GM21619 (cell line): ENCODE results near the gene SBNO2.
A peak's percentile ranks its signal among the peaks of the same experiment; 100 is the strongest.

Experiments
- ATAC-seq: cut with Tn5 transposase; IDR thresholded peaks from one replicate; pipeline ENCODE4 v1.9.1; 2021; ENCODE audit not compliant: unreplicated experiment

SBNO2 gene, protein sequence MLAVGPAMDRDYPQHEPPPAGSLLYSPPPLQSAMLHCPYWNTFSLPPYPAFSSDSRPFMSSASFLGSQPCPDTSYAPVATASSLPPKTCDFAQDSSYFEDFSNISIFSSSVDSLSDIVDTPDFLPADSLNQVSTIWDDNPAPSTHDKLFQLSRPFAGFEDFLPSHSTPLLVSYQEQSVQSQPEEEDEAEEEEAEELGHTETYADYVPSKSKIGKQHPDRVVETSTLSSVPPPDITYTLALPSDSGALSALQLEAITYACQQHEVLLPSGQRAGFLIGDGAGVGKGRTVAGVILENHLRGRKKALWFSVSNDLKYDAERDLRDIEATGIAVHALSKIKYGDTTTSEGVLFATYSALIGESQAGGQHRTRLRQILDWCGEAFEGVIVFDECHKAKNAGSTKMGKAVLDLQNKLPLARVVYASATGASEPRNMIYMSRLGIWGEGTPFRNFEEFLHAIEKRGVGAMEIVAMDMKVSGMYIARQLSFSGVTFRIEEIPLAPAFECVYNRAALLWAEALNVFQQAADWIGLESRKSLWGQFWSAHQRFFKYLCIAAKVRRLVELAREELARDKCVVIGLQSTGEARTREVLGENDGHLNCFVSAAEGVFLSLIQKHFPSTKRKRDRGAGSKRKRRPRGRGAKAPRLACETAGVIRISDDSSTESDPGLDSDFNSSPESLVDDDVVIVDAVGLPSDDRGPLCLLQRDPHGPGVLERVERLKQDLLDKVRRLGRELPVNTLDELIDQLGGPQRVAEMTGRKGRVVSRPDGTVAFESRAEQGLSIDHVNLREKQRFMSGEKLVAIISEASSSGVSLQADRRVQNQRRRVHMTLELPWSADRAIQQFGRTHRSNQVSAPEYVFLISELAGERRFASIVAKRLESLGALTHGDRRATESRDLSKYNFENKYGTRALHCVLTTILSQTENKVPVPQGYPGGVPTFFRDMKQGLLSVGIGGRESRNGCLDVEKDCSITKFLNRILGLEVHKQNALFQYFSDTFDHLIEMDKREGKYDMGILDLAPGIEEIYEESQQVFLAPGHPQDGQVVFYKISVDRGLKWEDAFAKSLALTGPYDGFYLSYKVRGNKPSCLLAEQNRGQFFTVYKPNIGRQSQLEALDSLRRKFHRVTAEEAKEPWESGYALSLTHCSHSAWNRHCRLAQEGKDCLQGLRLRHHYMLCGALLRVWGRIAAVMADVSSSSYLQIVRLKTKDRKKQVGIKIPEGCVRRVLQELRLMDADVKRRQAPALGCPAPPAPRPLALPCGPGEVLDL (N-terminal part only)

DNA sequence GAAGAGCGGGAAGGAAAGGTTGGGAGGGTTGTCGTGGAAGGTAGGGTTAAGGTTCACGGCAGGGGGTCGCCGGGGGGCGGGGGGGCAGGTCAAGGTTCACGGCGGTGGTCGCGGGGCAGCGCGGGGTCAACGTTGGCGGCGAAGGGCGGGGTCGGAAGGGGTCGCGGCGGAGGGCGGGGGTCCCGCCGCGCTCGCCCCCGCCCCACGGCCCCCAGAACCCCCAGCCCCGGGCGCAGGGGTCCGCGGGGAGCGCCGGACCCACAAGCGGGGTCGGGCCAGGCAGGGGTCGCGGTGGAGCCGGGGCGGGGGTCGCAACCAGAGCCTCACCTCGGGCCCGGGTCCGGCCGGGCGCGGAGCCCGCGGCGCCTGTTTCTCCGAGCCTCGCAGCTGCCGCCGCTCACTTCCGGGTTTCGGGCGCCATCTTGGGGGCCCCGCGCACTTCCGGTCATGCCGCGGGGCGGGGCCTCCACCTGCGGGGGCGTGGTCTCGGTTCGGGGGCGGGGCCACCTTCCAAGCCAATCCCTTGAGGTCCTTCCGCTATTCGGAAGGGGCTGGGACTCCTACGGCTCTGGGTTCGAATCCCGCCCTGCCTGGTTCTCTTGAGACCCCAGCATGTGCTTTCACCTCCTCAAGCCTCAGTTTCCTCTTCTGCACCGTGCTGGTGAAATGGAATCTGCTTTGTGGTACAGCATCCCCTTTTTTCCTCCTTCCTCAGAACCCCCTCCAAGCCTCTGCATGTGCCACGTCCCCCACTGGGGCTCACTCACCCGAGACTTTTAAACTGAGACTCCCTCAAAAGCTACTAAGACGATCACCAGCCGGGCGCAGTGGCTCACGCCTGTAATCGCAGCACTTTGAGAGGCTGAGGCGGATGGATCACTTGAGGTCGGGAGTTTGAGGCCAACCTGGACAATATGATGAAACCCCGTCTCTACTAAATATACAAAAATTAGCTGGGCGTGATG lies at the start of gene SBNO2:
TSS of gene SBNO2 (minus strand) at position 424 of the 965 bp plus-strand sequence. CDS start 19,992 bp downstream, outside the sequence.
- peak; percentile 47 for ATAC-seq

DNA sequence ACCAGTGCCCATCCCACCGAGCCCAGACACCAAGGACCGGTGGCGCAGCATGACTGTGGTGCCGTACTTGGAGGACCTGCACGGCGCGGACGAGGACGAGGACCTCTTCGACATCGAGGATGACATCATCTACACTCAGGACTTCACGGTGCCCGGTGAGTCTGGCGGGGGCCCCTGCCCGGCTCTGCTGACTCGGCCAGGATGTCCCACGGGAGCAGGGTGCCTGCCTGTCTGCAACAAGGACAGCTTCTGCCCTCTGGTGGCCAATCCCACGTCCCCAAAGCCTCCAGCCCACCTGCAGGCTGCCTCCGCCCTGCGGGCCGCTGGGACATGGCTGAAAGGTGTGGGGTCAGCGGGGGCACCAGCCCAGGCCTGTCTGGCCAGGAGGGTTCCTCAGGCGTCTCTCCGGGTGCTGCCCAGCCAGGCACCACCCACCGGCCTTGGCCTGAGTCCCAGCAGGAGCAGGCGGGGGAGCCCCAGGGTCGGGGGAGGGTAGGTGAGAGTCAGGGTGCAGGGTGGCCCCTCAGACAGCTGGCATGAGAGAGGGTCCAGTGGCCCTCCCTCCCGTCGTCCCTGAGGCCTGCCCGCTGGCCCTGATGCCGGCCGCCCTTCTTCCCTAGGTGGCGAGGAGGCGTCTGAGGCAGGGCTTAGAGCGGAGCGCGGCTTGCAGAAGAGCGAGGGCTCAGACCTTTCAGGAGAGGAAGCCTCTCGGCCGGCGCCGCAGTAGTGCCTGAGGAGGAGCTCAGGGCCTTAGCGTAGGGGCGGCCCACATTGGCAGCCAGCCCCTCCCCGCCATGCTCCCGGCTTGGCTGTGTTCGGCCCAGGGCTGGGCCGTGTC lies 49.2 kb upstream of the SBNO2 start:
- no peak for ATAC-seq

DNA sequence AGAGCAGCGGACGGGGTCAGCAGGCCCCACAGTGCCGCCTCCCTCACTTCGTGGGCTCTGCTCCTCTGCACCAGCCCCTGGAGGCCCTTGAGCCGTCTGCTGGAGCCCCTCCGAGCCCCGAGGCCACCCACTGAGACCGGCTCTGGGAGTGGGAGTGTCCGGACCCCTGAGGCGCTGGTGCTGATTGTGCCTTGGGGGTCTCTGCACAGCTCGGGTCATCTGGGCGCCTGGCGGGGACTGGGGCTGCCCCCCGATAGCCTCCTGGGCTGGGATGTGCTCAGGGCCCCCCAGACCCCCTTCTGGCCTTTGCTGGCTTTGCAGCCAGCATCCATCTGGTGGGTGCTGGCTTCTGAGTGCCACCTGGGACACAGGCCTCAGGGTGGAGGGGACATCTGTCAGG lies 48.3 kb upstream of the SBNO2 start:
- no peak for ATAC-seq

DNA sequence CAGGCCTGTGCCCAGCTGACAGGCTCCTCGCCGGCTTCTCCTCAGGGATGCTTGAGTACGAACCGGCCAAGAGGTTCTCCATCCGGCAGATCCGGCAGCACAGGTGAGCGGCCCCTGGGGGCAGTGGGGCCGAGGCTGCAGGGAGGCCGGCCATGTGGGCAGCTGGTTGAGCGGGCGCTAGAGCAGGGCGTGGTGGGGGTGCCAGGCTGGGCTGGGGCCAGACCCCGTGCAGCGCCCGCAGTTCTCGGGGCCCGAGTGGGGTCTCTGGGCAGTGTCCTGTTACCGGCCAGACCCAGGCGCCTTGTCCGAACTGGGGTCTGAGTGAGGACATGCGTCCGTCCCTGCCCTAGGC lies 47.8 kb upstream of the SBNO2 start:
- no peak for ATAC-seq

DNA sequence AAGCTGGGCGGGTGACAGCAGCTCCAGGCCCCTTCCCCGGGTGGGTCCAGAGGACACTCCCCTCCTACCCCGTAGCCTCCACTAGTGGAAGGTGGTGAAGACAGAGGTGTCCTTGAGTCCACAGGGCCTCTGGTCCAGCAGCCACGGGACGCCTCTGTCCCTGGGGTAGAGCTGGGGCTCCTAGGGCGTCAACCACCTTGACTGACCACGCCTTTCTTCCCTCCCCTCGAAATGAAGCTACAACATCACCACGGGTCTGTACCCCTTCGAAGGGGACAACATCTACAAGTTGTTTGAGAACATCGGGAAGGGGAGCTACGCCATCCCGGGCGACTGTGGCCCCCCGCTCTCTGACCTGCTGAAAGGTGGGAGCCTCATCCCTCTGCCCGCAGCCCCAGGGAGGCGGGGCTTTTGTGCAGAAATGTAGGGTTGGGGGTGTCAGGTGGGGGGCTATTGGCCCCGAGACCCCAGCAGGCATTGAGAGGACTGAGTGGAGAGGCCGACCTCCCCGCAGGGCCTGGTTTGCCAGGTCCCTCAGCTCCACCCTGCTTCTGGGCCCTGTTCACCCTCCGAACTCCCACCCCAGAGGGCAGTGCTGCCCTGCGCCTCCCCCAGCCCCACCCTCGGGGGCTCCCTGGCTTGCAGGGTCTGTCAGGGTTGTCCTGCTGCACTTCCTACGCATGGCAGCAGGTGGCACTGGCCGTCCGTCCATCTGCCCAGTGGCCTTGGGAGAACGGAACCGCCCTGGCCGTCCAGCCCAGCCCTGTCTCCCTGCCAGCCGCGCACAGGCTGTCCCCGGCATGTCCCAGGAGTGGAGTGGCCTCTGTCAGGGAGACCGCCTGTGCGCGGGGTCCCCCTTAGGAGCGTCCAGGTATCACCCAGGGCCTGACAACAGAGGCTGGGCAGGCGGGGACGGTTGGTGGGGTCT lies 47.2 kb upstream of the SBNO2 start:
- no peak for ATAC-seq

DNA sequence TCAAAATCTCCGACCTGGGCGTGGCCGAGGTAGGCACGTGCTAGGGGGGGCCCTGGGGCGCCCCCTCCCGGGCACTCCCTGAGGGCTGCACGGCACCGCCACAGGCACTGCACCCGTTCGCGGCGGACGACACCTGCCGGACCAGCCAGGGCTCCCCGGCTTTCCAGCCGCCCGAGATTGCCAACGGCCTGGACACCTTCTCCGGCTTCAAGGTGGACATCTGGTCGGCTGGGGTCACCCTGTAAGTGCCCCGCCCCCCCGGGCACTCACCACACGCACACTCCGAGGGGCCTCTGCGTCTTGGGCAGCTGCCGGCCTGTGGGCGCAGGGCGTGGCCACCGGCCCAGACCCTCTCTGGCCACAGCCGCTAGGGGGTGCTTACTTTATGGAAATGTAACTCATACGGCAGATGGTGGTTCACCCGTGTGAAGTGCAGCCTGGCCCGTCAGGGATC lies 46.4 kb upstream of the SBNO2 start:
- ATAC-seq, result no peak

DNA sequence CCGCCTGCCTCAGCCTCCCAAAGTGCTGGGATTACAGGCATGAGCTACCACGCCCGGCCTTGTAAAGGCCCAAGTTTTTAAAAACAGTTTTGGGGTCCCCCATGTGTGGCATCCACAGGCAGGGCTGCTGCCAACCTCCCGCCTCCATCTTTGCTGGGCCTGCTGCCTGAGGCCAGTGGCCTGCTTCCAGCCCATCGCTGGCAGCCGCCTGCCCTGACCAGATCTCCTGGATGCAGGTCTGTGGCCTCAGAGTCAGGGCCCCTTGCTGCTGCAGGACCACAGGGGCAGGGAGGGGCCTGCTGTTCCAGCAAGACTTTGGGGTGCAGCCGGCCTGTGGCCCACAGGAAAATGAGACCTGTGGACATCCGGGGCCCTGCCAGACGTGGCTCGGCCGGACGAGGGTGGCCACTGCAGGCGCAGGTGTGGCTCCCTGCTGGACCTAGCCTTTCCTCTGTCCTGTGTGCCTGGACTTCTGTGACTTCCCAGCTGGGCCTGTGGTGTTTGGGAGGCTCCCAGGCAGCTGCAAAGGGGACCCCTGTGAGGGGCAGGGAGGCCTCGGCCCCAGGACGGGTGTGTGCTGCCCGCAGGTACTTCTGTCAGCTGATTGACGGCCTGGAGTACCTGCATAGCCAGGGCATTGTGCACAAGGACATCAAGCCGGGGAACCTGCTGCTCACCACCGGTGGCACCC lies 45.9 kb upstream of the SBNO2 start:
- no peak for ATAC-seq

DNA sequence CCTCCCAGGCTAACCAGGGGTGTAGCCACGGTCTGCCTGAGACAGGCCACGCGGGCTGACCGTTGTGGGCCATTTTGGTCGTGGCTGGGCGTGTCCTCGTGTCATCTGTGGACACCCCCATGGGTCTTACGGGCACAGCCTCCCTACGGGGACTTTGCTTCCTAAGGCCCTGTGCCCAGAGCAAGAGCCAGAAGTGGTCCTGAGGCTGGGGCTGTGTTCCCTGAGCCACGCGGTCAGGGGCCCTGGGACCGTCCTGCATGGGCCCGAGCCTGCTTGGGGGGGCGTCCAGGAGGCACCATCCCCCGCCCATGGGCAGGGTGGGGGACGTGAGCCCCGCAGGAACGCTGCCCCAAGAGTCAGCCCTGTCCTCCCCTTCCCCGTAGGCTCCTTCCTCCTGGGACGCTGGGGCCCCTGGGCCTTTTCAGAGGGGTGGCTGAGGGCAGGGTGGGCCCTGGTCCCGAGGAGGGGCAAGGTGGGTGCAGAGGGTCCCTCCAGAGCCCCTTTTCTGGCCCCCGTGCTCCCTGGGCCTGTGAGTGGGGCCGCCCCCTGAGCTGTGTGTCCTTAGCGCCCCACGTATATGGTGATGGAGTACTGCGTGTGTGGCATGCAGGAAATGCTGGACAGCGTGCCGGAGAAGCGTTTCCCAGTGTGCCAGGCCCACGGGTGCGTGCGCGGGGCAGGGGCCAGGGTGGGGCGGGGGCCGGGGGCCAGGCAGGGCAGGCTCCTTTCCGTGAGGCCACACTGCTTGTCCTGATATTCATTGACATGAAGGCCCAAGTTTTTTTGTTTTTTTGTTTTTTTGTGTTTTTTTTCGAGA lies 44.9 kb upstream of the SBNO2 start:
- ATAC-seq, result no peak

DNA sequence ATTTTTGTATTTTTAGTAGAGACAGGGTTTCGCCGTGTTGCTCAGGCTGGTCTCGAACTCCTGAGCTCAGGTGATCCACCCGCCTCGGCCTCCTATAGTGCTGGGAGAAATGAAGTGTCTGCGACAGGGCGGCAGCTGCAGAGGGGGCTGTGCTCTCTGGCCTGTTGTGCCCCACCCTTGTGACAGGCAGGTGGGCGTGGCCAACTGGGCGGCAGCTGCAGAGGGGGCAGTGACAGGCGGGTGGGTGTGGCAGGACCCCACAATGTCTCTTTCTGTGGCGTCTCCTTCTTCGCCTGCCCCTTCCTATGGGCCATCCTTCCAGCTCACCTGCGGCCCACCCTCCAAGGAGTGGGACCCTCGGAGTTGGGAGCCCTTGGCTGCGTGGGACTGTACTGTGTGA lies 43.3 kb upstream of the SBNO2 start:
- ATAC-seq, result no peak

DNA sequence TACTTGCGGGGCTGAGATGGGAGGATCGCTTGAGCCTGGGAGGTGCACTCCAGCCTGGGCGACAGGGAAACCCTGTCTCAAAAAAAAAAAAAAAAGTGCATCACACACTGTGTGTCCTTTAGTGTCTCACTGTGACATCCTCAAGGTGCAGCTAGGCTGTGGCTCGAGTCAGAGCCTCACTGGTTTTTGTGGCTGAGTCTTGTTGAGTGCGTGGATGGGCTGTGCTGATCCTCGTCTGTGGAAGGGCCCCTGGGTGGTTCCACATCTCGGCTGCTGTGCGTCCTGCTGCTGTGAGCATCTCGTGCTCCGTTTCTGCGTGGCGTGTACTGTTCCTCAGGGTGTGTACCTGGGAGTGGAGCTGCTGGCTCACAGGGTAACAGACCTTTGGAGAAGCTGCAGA lies 42.7 kb upstream of the SBNO2 start:
- no peak for ATAC-seq

DNA sequence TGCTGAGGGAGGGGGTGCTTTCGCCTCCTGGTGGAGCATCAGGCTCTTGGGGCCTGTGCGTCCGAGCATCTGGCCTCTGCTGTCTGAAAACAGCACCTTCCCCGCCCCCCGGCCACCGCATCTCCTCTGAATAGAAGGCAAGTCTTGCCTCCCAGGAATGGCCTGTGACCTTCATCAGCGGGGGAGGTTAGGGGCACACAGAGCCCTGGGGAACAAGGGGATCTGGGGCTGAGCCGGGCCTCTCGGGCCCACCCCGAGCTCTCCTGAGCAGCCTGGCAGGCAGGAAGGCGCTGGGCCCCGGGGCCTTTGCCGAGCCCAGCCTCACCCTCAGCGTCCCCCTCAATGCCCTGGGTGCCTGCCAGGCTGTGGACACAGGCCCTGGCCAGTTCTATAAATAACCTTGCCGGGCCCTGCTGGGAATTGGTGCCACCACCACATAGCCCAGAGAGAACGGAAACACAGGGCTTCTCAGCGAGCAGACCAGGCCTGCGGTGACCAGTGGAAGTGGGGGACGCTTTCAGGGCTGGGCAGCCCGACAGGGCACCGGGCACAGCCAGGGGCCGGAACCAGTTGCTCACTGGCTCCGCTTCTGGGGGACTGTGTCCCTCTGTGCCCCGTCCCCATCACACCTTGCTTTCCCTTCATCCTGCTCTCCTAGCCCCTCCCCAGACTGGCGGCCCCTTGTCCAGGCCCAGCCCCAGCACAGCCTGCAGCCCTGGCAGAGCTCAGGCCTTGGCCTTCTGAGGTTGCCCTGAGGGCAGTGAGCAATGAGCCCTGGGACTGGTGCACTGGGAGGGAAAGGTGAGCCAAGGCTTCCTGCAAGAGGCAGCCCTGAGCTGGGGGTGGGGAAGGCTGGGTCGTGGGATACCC lies 41.0 kb upstream of the SBNO2 start:
- no peak for ATAC-seq

DNA sequence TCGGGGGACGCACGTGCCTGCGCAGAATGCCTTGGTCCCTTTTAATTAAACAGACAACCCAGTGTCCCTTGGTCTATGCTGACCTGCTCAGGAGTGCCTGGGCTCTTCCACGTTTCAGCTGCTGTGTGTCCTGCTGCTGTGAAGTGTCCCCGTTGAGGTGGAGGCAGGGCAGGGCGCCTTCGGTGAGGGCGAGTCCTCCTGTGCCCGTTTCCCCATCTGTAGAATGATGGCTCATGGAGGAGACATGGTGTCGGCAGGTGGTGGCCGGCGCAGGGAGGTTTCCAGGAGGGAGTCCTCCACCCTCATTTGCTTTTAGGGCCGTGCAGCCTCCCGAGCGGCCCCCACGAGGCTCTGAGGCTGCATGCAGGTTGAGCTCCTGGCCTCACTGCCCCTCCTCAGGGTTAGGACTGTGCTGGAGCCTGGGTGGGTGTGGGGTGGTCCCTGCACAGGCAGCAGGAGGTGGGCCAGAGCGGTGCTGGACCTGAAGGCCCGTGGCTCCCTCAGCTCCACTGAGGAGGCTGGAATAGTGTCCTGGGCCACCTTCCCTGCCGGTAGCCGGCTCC lies 40.3 kb upstream of the SBNO2 start:
- no peak for ATAC-seq

DNA sequence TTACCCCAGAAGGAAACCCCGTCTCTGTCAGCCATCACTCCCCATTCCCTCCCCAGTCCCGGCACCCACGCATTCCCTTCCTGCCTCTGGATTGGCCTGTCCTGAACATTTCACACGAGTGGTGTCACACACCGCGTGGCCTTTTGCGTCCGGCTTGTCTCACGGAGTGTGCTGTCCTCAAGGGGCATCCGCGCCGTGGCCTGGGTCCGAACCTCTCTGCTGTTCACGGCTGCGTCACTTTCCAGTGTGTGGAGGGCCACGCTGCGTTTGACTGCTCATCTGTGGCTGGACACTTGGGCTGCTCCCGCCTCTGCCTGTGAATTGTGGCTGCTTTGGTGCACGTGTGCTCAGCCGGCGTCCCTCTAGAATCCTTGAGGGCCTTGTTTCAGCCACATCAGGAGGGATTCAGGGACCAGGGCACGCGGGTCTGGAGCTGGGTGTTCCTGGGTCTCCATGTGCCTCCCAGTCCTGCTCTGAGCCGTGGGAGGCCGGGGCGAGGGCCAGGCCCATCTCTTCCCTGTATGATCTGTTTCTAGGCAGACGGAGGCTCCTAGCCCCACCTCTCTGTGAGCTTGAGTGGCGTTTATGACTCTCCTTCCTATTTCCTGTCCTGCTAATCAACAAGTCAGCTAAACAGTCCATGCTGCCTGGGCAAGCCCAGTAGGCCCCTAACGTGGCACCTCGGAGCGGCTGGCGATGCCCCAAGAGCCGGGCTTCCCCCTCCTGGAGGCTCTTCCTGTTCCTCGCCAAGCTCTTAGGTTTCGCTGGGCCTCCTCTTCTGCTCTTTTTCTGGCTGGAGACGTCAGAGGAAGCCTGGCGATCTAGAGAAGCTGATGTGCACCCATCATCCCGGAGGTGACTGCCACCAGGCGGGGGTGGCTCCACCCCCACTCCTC lies 39.6 kb upstream of the SBNO2 start:
- no peak for ATAC-seq

DNA sequence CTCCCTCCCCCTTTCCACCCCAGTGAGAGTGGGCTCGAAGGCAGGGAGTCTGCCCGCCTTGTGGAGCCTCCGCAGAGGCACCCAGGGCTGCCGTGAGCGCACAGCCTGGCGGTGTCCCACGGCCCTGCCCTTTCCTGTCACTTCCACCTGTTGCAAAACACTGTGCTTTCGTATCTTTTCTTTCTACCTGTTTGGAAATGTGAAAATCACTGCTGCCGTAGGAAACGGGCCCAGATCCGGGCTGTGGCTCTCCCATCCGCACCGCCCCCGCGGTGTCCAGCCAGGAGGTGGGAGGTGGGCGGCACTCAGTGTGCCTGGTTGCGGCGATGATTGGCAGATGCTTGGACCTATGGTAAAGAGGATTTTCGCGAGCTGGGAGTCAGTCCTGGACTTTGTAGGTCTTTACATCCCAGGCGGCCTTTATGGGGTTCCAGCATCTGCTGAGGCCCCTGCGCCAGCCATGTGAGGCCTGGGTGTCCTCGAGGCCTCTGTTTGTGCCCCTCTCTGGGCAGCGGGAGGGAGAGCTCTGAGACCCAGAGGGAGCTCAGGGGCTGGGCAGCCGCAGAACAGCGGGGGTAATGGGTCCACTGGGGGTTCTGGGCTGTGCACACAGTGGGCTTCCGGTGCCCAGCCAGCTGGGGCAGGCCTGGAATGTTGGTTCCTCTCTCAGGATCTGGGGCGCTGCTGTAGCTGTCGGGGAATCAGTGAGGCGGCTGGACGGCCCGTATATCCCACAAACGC lies 37.6 kb upstream of the SBNO2 start:
- ATAC-seq, result no peak
